SKM-1 (cell line): Measurements from ENCODE around the gene CEP112.

Source experiments
- DNase-seq: peaks from one replicate; lab custom pipeline; 2025; ENCODE audit not compliant: unreplicated experiment; lab: John Stamatoyannopoulos, UW

The CEP112 gene

DNA sequence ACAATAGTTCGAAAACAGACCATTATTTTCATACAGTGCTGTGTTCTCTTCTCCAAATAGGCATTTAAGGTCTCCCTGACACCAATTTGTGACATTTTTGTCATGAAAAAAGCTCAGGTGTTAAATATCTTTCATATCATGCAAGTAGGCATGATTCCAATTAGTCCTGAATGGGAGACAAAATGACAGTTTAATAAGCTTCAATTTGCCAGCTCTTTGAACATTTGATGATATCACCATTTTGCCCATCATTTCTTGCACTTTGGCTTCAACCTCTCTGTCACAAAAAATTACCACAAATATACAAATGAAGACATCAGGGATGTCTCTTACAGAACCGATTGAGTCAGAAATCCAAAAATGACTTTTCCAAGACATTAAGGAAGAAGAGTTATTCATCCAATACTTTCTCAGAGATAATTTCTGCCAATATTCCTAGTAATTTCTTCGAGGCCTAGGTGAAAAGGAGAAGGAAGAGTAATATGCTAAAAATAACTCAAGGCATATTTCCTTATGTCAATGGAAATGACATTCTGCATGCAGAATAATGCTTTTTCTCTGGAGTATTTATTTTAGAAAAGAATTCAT is 298.1 kb downstream of the CEP112 start:
- DNase-seq: no peak

GRCh38 chr17:65892912-65893377 is 299.0 kb downstream of the CEP112 start:
- no peak for DNase-seq

DNA sequence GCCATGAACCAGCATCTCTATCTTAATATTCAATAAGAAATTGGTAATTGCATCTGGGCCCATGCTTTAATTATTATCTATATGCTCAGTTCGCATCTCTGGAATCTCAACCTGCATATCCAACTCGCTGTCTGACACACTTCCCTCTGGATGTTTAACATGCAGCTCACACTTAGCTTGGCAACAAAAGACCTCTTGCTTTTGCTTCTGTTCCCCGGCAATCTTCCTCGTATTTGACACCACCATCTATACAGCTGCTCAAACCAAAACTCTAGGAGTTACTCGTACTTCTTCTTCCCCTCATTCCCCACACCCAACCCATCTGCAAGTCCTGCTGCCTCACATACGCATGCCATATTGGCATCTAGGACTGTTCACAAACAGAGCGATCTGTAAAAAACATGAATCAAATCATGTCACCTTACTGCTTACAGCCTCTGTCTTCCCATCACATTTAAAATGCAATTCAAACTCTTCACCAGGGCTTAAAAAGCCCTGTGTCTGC is 300.6 kb downstream of the CEP112 start:
- DNase-seq: no peak

- DNase-seq: no peak
Measured at GRCh38 chr17:65888649-65889048, 303.3 kb downstream of the CEP112 start.

DNA sequence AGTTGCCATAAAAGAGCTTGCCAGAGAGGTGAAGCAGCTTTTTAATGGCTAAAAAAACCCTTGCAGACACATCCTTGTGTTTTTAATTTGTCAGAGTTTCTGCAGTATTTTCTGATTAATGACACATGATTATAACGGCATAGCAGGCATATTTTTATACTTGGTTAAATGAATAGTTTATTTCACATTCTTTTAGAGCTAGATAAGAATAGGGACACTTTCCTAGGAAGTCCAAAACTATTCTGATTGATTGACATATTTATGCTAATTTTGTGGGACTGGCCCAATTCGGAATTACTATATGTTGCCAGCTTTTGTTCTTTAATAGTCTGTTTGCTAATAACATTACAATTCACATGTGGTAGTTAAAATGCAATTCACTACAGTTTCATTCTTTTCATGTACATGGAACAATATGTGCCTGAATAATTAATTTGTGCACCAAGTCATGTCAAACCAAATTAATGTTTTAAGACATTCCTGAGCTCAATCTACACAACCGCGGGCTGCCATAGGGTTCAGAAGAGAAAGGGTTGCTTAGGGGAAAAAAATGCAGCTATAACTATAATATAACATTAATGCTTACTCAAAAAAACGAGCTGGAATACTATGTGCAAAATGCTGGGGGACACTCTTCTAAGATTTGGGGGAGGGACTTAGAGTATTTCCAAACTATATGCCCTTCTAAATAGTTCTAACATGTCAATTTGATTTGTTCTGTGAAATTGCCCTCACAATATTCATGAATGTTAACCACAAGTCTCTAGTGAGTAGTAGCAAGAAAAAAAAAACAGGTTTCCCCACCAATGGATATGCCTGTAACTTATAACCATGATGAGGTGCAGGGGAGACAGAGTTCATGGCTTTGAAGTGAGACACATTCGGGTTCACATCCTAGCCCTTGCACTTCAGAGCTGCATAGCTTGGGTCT is 305.4 kb downstream of the CEP112 start:
- DNase-seq: no peak

DNA sequence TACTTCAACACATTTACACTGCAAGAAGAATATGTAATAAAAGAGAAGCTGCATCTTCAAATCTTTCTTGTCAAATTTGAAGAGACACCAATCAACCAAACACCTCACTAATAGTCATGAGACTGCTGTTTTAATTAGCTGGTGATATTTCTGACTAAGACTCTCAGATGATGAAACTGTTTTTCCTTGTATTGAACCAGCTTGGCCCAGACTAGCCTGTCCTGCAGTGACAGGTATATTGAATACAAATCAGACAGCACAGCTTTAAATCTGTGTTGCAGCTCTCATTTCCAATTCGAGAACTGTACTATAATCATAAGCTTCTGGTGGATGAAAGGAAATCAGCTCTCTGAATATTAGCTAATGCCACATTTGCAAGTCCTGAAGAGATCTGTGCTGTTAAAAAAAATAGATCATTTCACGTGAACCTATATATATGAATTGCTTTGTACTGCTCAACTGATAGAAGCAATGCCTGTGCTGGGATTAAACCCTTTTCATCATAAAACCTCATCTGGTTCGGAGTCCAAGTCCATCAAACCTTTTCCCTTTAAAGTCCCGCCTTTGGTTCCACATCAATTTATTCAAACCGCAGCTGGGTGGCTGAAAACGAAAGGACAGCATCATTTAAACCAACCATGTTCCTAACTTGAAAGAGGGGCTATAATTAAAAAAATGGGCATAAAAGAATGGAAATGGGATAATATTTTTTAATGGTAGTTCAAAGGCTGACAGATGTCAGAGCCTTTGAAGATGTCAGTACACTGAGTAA is 306.2 kb downstream of the CEP112 start:
- DNase-seq: no peak

GRCh38 chr17:65876985-65877384 is 314.9 kb downstream of the CEP112 start:
- DNase-seq: no peak

- DNase-seq: no peak
Measured at GRCh38 chr17:65868881-65869280, 323.1 kb downstream of the CEP112 start.

DNA sequence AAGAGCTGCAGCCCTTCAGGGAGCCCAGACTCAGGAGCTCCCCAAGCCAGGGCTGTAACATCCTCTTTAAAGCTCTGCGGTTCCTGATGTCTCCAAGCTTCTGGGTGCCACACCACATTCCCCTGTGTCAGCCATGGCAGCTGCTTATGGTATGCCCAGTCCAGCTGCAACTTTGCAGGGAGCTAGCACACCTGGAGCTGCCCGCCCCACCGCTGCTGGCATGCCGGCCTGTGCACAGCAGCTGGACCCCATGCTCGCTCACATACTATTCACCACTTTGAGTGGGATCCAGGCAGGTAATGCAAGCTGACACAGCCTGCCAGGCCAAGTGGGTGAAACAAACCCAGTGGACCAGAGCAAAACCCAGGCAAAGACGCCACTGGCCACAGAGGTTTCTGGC is 324.9 kb downstream of the CEP112 start:
- DNase-seq: no peak

GRCh38 chr17:65865715-65866425 is 326.1 kb downstream of the CEP112 start:
- no peak for DNase-seq

GRCh38 chr17:65864394-65864793 is 327.5 kb downstream of the CEP112 start:
- no peak for DNase-seq

GRCh38 chr17:65857718-65858117 is 334.2 kb downstream of the CEP112 start:
- no peak for DNase-seq

DNA sequence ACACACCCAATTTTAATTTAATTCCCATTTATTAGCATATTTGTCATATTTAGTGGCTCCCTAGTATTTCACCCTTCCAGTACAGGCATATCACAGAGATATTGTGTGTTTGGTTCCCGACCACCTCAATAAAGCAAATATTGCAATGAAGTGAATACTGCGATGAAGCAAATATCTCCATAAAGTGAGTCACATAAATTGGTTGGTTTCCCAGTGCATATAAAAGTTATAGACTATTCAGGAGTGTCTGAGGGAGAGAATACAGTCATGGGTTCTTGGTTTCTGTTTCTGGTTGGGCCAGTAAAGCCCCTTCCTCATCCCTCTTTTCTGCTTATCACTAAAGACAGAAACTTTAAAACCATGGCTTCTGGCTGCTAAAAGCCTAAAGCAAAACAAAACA is 335.1 kb downstream of the CEP112 start:
- no peak for DNase-seq

DNA sequence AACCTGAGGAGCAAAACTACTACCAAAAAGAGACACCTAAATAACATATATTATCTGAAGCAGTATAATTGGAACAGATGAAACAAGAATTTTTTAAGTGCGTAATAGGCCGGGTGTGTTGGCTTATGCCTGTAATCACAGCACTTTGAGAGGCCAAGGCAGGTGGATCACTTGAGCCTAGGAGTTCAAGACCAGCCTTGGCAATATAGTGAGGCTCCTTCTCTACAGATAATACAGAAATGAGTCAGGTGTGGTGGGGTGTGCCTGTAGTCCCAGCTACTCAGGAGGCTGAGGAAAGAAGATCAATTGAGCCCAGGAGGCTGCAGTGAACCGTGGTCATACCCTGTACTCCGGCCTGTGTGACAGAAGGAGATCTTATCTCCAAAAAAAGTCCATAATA is 336.3 kb downstream of the CEP112 start:
- DNase-seq: no peak

- DNase-seq: no peak
Measured at GRCh38 chr17:65855245-65855644, 336.7 kb downstream of the CEP112 start.

- no peak for DNase-seq
Measured at GRCh38 chr17:65853816-65854215, 338.1 kb downstream of the CEP112 start.

- no peak for DNase-seq
Measured at GRCh38 chr17:65852911-65853310, 339.0 kb downstream of the CEP112 start.

GRCh38 chr17:65851965-65852736 is 339.8 kb downstream of the CEP112 start:
- DNase-seq: no peak

GRCh38 chr17:65850486-65850885 is 341.4 kb downstream of the CEP112 start:
- DNase-seq: peak; percentile 73

DNA sequence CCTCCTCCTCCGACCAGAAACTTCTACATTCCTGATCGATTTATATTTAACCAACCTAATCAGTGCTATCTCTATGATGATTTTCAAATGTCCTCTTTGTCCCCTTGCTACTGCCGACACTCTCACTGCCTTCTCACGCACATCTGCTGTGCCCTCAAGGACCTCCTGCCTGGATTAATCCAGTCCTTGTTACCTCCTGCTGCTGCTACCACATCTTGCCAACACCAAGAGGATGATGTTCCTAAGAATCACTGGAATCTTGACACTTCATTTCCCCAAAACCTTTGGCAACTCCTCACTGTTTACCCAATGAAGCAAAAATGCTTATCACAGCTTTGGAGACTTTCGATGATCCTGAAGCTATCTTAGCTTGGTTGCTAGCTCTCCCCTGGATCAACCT is 343.2 kb downstream of the CEP112 start:
- DNase-seq: no peak
